Measurements from ENCODE around the gene PHF21B.

PHF21B gene

GRCh38 chr22:44839721-44840120, 170.1 kb downstream of the PHF21B start:
- no peak overlapping the region for H3K4me3 ChIP-seq (ENCODE audit: control insufficient read depth, low read depth, low read length)
- TF ChIP-seq CTCF (IDR thresholded peaks at IDR 0.05; ENCODE audit: control insufficient read depth, insufficient read depth, low read depth, low read length, missing control alignments): no peak
- DNase-seq (ENCODE audit: low read depth): no peak

GRCh38 chr22:44839061-44839460, 170.7 kb downstream of the PHF21B start:
- no peak for DNase-seq (ENCODE audit: low read depth)
- H3K4me3 ChIP-seq (ENCODE audit: control insufficient read depth, low read depth, low read length): no peak overlapping the region
- TF ChIP-seq CTCF (IDR thresholded peaks at IDR 0.05; ENCODE audit: control insufficient read depth, insufficient read depth, low read depth, low read length, missing control alignments): no peak

- H3K4me3 ChIP-seq (ENCODE audit: control insufficient read depth, low read depth, low read length): no peak overlapping the region
- TF ChIP-seq CTCF (IDR thresholded peaks at IDR 0.05; ENCODE audit: control insufficient read depth, insufficient read depth, low read depth, low read length, missing control alignments): no peak
- DNase-seq (ENCODE audit: low read depth): no peak
Observed at GRCh38 chr22:44838316-44839016, 171.3 kb downstream of the PHF21B start.

GRCh38 chr22:44837481-44837880, 172.3 kb downstream of the PHF21B start:
- no peak for DNase-seq (ENCODE audit: low read depth)
- no peak for TF ChIP-seq CTCF (IDR thresholded peaks at IDR 0.05; ENCODE audit: control insufficient read depth, insufficient read depth, low read depth, low read length, missing control alignments)
- no peak overlapping the region for H3K4me3 ChIP-seq (ENCODE audit: control insufficient read depth, low read depth, low read length)

- TF ChIP-seq CTCF (IDR thresholded peaks at IDR 0.05; ENCODE audit: control insufficient read depth, insufficient read depth, low read depth, low read length, missing control alignments): no peak
- no peak for DNase-seq (ENCODE audit: low read depth)
- H3K4me3 ChIP-seq (ENCODE audit: control insufficient read depth, low read depth, low read length): no peak overlapping the region
Observed at GRCh38 chr22:44834065-44834464, 175.7 kb downstream of the PHF21B start.

GRCh38 chr22:44831885-44832284, 177.9 kb downstream of the PHF21B start:
- TF ChIP-seq CTCF (IDR thresholded peaks at IDR 0.05; ENCODE audit: control insufficient read depth, insufficient read depth, low read depth, low read length, missing control alignments): no peak
- no peak overlapping the region for H3K4me3 ChIP-seq (ENCODE audit: control insufficient read depth, low read depth, low read length)
- no peak for DNase-seq (ENCODE audit: low read depth)
